Bone marrow (tissue), 2 donors: ENCODE measurements around the gene GAGE12F.
"Not testable (repeated sequence)": the region's sequence is repeated elsewhere in the genome, so short reads cannot be mapped to it uniquely, and the experiment has no call there.

Source experiments
- DNase-seq, 2 donors: peaks; one replicate each; lab custom pipeline; 2025; lab: John Stamatoyannopoulos, UW

The GAGE12F gene

GRCh38 chrX:49560542-49560941, at the start of gene GAGE12F:
Gene GAGE12F (plus strand): TSS chrX:49560842. CDS start chrX:49561997, 1,155 bp downstream.
- not testable (repeated sequence) for DNase-seq

GRCh38 chrX:49531877-49532276, 28.8 kb upstream of the GAGE12F start, which contains the start of gene GAGE12C:
Gene GAGE12C (plus strand): TSS chrX:49532177. CDS start chrX:49533332, 1,155 bp downstream.
- not testable (repeated sequence) for DNase-seq

DNA sequence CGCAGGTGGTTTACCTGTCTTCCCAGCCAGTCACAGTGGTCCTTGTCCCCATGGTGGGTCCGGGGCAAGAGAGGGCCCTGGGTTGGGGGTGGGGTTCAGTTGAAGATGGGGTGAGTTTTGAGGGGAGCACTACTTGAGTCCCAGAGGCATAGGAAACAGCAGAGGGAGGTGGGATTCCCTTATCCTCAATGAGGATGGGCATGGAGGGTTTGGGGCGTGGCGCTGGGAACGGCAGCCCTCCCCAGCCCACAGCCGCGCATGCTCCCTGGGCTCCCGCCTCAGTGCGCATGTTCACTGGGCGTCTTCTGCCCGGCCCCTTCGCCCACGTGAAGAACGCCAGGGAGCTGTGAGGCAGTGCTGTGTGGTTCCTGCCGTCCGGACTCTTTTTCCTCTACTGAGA, 19.2 kb upstream of the GAGE12F start, which contains the start of gene GAGE12D:
Gene GAGE12D, plus strand, starts transcription at position 301 of the 400 bp plus-strand sequence. CDS start 1,155 bp downstream, outside the sequence.
- not testable (repeated sequence) for DNase-seq

DNA sequence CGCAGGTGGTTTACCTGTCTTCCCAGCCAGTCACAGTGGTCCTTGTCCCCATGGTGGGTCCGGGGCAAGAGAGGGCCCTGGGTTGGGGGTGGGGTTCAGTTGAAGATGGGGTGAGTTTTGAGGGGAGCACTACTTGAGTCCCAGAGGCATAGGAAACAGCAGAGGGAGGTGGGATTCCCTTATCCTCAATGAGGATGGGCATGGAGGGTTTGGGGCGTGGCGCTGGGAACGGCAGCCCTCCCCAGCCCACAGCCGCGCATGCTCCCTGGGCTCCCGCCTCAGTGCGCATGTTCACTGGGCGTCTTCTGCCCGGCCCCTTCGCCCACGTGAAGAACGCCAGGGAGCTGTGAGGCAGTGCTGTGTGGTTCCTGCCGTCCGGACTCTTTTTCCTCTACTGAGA, 9.7 kb upstream of the GAGE12F start, which contains the start of gene GAGE12E:
Gene GAGE12E, plus strand, starts transcription at position 301 of the 400 bp plus-strand sequence. CDS start 1,155 bp downstream, outside the sequence.
- DNase-seq = not testable (repeated sequence)

DNA sequence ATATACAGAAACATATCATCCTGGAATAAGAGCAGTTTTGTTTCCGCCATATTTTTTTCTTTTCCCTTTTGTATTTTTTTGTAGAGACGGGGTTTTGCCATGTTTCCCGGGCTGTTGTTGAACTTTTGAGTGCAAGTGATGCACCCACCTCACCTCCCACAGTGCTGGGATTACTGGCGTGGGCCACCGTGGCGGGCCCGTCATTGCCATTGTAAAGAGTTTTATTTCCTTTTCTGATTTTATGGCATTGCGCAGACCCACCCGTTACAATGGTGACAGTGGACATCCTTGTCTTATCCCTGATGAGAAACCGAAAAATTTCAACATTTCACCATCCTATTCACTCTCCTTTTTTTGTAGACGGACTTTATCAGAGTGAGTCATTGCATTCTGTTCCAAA, 8.1 kb downstream of the GAGE12F start:
- DNase-seq = not testable (repeated sequence)

DNA sequence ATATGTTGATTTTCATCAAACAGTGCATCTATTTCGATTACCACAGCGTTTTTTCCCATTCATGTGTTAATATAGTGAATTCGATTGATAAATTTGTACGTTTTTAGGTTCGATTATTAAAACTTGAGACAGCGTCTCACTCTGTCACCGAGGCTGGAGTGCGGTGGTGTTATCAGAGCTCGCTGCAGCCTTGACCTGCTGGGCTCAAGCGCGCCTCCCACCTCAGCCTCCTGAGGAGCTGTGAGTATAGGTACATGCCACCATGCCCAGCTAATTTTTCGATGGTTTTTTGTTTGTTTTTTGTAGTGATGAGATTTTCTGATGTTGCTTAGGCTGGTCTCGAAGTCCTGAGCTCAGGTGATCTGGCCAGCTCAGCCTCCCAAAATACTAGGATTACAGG, 8.5 kb downstream of the GAGE12F start:
- not testable (repeated sequence) for DNase-seq

- not testable (repeated sequence) for DNase-seq
Observed at GRCh38 chrX:49570100-49570499, 9.5 kb downstream of the GAGE12F start, which contains the start of gene GAGE12G. Gene GAGE12G (plus strand): TSS chrX:49570400. CDS start chrX:49571555, 1,155 bp downstream.

DNA sequence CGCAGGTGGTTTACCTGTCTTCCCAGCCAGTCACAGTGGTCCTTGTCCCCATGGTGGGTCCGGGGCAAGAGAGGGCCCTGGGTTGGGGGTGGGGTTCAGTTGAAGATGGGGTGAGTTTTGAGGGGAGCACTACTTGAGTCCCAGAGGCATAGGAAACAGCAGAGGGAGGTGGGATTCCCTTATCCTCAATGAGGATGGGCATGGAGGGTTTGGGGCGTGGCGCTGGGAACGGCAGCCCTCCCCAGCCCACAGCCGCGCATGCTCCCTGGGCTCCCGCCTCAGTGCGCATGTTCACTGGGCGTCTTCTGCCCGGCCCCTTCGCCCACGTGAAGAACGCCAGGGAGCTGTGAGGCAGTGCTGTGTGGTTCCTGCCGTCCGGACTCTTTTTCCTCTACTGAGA, 19.0 kb downstream of the GAGE12F start, which contains the start of gene GAGE12H:
Gene GAGE12H, plus strand, starts transcription at position 301 of the 400 bp plus-strand sequence. CDS start 1,155 bp downstream, outside the sequence.
- not testable (repeated sequence) for DNase-seq

DNA sequence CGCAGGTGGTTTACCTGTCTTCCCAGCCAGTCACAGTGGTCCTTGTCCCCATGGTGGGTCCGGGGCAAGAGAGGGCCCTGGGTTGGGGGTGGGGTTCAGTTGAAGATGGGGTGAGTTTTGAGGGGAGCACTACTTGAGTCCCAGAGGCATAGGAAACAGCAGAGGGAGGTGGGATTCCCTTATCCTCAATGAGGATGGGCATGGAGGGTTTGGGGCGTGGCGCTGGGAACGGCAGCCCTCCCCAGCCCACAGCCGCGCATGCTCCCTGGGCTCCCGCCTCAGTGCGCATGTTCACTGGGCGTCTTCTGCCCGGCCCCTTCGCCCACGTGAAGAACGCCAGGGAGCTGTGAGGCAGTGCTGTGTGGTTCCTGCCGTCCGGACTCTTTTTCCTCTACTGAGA, 28.6 kb downstream of the GAGE12F start, which contains the start of gene GAGE2A:
Gene GAGE2A, plus strand, starts transcription at position 301 of the 400 bp plus-strand sequence. CDS start 1,155 bp downstream, outside the sequence.
- not testable (repeated sequence) for DNase-seq

DNA sequence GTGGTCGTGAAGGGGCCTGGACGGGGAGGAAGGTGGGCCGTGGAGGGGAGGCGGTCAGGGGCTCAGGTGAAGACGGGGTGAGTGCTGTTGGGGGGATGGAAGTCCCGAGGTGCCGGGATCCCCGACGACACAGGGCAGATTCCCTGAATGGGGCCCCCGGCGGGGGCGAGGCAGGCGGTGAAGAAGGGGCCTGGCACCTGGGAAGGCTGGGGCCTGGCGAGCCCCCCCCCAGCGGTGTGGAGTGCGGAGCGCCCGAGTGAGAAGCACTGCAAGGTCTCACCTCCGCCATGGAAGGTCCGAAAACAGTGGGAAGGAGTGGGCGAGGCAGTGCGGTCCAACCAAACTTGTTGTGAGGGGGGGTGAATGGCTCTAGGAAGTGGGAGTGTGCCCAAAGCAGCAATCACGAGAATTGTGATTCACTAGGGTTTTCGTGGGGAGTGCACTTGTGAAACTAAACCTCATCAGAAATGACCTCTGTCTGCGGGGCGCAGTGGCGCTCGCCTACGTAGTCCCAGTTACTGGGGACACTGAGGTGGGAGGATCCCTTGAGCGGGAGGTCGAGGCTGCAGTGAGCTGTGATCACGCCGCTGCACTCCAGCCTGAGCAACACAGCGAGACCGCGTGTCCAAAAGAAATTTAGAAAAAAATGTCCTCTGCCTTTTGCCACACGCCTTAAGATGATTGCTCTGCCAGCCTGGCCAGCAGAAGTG, 29.3 kb downstream of the GAGE12F start:
- not testable (repeated sequence) for DNase-seq

- not testable (repeated sequence) for DNase-seq
Observed at GRCh38 chrX:49590488-49590887, 29.8 kb downstream of the GAGE12F start.

DNA sequence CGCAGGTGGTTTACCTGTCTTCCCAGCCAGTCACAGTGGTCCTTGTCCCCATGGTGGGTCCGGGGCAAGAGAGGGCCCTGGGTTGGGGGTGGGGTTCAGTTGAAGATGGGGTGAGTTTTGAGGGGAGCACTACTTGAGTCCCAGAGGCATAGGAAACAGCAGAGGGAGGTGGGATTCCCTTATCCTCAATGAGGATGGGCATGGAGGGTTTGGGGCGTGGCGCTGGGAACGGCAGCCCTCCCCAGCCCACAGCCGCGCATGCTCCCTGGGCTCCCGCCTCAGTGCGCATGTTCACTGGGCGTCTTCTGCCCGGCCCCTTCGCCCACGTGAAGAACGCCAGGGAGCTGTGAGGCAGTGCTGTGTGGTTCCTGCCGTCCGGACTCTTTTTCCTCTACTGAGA, 38.1 kb downstream of the GAGE12F start, which contains the start of gene GAGE1:
Gene GAGE1, plus strand, starts transcription at position 301 of the 400 bp plus-strand sequence. CDS start 1,155 bp downstream, outside the sequence.
- not testable (repeated sequence) for DNase-seq

GRCh38 chrX:49610718-49611310, 50.2 kb downstream of the GAGE12F start:
- no peak for DNase-seq
